B cell (primary cell): ENCODE results near the gene ADAM17.

ENCODE experiments used
- EZH2 ChIP-seq: IDR thresholded peaks from 2 replicates; pipeline ENCODE4 v1.6.1; 2012; ENCODE audit warnings: borderline replicate concordance, low read depth, mild to moderate bottlenecking, moderate library complexity, low read length; ENCODE audit not compliant: insufficient read depth, poor library complexity, severe bottlenecking
- TF ChIP-seq, protein P1 (sequence below): fragments of 200-600 bp; IDR thresholded peaks from one replicate; pipeline ENCODE4 v1.8.0; 2022; ENCODE audit warnings: antibody characterized with exemption, mild to moderate bottlenecking

DNA sequence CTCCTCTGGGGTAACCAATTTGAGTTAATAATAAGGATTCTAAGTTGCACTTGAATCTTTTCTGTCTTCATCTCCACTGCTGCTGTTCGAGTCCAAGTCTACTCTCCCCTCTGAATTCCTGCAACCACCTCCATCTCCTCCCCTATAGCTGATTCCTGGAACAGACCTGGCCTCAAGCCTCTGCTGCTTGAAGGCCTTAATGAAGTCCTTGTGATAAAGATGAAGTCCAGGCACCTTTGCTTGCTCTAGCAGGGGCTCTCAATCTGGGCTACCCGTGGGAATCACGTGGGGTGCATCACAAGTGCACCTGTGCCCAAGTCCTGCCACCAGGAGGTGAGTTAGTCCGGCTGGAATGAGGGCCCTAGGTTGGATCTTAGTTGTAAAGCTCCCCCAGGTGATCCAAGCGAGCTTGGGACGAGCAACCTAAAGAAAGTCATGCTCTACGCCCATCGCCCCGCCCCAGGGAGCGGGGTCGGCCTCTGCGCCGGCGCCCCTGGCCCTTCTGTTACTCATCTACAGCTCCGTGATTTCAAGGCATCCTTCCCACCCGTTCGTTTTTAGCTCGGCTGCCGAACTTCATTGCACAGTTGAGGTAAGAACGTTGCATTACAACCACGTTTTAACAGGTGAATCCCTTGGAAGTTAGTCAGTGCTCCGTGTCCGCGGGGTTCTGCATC lies 82.2 kb downstream of the ADAM17 start:
- TF ChIP-seq, protein P1, sequence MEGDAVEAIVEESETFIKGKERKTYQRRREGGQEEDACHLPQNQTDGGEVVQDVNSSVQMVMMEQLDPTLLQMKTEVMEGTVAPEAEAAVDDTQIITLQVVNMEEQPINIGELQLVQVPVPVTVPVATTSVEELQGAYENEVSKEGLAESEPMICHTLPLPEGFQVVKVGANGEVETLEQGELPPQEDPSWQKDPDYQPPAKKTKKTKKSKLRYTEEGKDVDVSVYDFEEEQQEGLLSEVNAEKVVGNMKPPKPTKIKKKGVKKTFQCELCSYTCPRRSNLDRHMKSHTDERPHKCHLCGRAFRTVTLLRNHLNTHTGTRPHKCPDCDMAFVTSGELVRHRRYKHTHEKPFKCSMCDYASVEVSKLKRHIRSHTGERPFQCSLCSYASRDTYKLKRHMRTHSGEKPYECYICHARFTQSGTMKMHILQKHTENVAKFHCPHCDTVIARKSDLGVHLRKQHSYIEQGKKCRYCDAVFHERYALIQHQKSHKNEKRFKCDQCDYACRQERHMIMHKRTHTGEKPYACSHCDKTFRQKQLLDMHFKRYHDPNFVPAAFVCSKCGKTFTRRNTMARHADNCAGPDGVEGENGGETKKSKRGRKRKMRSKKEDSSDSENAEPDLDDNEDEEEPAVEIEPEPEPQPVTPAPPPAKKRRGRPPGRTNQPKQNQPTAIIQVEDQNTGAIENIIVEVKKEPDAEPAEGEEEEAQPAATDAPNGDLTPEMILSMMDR: no peak
- no peak for TF ChIP-seq EZH2
